GM12892 (cell line): ENCODE measurements around the gene TOM1L2.

Source experiments
- DNase-seq: peaks from one replicate; pipeline ENCODE4 v3.0.0; 2011; ENCODE audit not compliant: insufficient read length
- FAIRE-seq: peaks from 2 replicates; lab custom pipeline; 2011; peaks lifted over from hg19 to GRCh38; lab: Jason Lieb, UNC
- POLR2A ChIP-seq: IDR thresholded peaks from 2 replicates; pipeline ENCODE4 v1.6.1; 2011; ENCODE audit warnings: low read depth, low read length, control low read depth
- POLR2AphosphoS5 ChIP-seq: IDR thresholded peaks from 2 replicates; pipeline ENCODE4 v1.6.1; 2011; ENCODE audit warnings: low read depth, low read length, control low read depth
- TAF1 ChIP-seq: IDR thresholded peaks from 2 replicates; pipeline ENCODE4 v1.6.1; 2011; ENCODE audit warnings: low read depth, mild to moderate bottlenecking, control low read depth, low read length, borderline replicate concordance

Gene TOM1L2

GRCh38 chr17:17937201-17937853 lies 34.9 kb downstream of the TOM1L2 start:
- no peak for FAIRE-seq

GRCh38 chr17:17935321-17936271 lies 36.6 kb downstream of the TOM1L2 start:
- no peak for TF ChIP-seq TAF1
- no peak for TF ChIP-seq POLR2A
- TF ChIP-seq POLR2AphosphoS5 = no peak

More at GRCh38 chr17:17937201-17937853, 34.9 kb downstream of the TOM1L2 start:
- DNase-seq = no peak
- no peak for TF ChIP-seq POLR2AphosphoS5

DNA sequence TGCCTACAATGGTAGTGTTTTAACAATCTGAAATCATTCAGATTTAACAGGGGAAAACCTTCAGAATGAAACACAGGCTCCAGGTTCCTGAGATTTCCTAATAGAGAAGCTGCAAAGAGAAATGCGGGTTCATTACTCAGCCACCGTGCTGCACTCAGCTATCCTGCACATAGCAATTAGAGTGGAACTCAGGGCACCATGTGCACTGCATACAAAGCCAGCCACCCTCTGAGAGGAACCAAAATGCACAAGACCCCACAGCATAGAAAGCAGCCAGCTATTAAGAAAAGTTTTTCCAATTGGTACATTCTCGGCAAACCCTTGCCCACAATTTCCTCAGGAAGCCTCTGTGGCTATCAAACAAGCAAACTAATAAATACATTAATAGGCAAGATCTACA lies 37.4 kb downstream of the TOM1L2 start:
- no peak for FAIRE-seq
- TF ChIP-seq POLR2AphosphoS5 (no peak), POLR2A (no peak), TAF1 (no peak)
- DNase-seq = no peak

More at GRCh38 chr17:17935321-17936271, 36.6 kb downstream of the TOM1L2 start:
- DNase-seq = no peak
- FAIRE-seq = no peak

GRCh38 chr17:17934214-17934613 lies 38.0 kb downstream of the TOM1L2 start:
- DNase-seq (no peak), FAIRE-seq (no peak)
- TF ChIP-seq POLR2A (no peak), TAF1 (no peak), POLR2AphosphoS5 (no peak)

- FAIRE-seq (no peak), DNase-seq (no peak)
- TF ChIP-seq POLR2A (no peak), POLR2AphosphoS5 (no peak), TAF1 (no peak)
These were observed 38.4 kb downstream of the TOM1L2 start for GRCh38 chr17:17933775-17934174.

DNA sequence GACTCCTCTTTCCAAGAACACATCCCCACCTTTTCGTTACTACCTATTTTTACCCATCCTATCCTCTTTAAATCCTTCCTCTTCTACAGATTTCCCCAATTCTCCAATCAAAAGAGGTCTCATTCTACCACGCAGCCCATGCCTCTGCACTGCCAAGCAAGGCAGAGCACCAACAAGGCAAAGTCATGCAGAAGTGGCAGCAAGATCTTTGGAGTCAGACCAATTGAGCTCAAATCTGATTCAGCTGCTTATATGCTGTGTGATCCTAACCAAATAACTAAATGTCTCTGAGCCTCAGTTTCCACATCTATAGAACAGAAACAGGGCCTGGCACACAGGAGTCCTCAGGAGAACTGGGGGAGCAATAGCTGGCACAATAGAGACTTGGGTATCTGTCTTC lies 41.0 kb downstream of the TOM1L2 start:
- TF ChIP-seq POLR2A (no peak), TAF1 (no peak), POLR2AphosphoS5 (no peak)
- FAIRE-seq (no peak), DNase-seq (no peak)

DNA sequence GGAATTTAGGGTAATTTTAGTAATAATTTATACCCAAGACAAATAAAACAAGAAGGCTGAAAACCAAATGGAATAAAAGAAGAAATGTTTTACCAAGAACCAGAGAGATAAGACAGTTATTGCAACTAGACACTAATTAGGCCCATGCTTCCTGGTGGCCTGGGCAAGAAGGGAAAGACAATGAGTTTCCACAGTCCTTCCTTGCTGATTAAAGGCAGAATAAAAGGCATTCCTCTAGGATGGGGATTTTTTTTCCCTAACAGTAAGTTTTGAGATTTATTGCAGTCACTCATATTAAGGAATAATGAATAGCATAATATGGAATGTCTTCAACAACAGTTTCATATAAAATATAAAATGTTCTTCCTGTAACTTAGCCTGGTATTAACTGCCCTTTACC lies 41.5 kb downstream of the TOM1L2 start:
- FAIRE-seq = no peak
- TF ChIP-seq TAF1 (no peak), POLR2A (no peak), POLR2AphosphoS5 (no peak)
- no peak for DNase-seq

GRCh38 chr17:17929655-17930380 lies 42.4 kb downstream of the TOM1L2 start:
- DNase-seq = no peak
- no peak for FAIRE-seq
- TF ChIP-seq POLR2AphosphoS5 (no peak), POLR2A (no peak), TAF1 (no peak)

DNA sequence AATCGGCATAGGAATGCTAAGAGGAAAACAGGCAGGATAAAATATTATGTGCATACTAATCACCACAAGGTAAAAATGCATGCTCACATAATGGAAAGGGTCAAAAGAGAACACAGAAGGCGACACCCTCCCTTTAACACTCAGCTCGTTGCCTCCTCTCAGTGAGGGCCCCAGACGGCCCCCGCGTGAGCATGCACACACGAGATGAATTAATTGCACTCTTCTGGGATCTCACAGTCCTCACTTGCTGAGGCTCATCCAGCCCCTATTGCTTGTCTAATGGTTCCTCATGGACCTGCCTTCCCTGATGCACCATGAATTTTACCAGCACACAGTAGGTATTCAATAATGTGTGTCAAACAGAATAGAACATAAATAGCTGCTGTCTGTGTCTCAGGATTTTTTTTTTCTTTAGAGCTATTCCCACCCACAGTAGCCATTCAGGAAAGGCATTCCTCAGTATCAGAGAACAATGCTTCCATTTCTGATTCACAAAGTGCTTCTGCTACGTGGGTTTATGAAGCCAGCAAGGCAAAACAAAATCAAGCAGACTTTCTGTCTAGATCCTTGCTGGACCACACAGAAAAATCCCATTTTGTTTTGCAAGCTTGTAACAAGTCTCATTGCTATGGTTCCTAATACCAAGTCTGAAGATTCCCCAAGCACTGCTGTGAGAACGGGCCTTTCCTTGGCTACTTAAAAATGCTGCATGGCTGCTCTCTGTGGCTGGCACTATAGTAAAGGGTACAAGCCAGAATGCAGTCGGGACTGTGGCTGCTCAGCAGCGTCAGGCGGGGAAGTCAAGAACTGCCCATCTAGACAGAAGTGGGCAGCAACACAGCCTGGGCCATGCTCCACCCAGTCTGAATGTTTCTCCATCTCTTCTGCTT lies 43.6 kb downstream of the TOM1L2 start:
- FAIRE-seq (no peak), DNase-seq (no peak)
- no peak for TF ChIP-seq POLR2AphosphoS5
- no peak for TF ChIP-seq POLR2A
- TF ChIP-seq TAF1 = no peak

DNA sequence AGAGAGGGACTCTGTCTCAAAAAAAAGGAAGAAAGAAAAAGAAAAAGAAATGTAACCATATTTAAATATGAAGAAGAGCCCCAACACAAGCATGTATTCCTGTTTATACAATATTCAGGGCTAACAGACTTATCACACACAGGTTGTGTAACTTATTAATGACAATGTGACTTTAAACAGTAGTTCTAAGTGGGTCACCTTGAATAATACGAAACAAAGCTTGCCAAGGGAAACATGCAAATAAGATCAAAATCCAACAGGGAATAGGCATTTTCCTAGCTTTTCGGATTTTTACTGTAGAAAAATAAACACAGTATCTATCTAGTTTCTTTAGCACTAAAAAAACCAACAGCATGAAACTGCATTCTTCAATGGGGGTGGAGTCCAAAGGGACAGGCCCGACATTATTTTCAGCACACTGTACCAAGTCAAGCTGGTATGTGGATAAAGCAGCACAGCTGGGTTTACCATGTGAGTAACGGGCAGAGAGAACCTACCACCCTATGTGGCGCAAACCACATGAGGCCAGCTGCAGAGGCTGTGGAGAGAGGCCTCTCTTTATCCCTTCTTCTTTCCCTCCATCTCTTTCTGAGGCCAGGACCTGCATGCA lies 45.3 kb downstream of the TOM1L2 start:
- DNase-seq (no peak), FAIRE-seq (no peak)
- TF ChIP-seq TAF1 (no peak), POLR2A (no peak), POLR2AphosphoS5 (no peak)
